B cell (primary cell): ENCODE data around the gene METRNL. TPM values are rescaled to one million over a fixed set of nuclear protein-coding genes. Genes with fewer than 3 reads are reported as not detected.

Experiments
- ATAC-seq: fragments of 200-7000 bp; cut with Tn5 transposase; one replicate; pipeline ENCODE4 v1.10.0; 2021; ENCODE audit warnings: low read depth, mild to moderate bottlenecking, moderate number of reproducible peaks, moderate library complexity
- CTCF ChIA-PET: fragments of 350-600 bp; sonication (Branson Sonifier 250); formaldehyde crosslinking; loops from one replicate; lab custom pipeline; 2021; ENCODE audit warnings: antibody characterized with exemption, inconsistent platforms; lab: Charles Lee
- POLR2A ChIA-PET: fragments of 350-600 bp; sonication (Branson Sonifier 250); formaldehyde crosslinking; loops from one replicate; lab custom pipeline; 2021; ENCODE audit warnings: antibody characterized with exemption; lab: Charles Lee
- DNase-seq: peaks from one replicate; pipeline ENCODE4 v3.0.0; 2013
- H2AFZ ChIP-seq: 2 replicates; pipeline ENCODE4 v1.6.1; 2012; ENCODE audit warnings: mild to moderate bottlenecking, low read depth, low read length; ENCODE audit not compliant: insufficient read depth, poor library complexity, severe bottlenecking
- H3K27ac ChIP-seq, 2 donors: 1 replicate in 1 of 2; 2 replicates in 1 of 2; pipeline ENCODE4 v1.5.1; 2012 to 2013; ENCODE audit warnings: low read length in 2 of 2, mild to moderate bottlenecking in 2 of 2, moderate library complexity in 1 of 2
- H3K27me3 ChIP-seq, 4 experiments: fragments of 200-600 bp in 1 of 4; sonication (generic) in 1 of 4; replicated peaks in 1 of 4; 1 replicate in 2 of 4; 2 replicates in 2 of 4; pipeline versions ENCODE4 v1.6.1 to v1.7.0; 2013 to 2016; ENCODE audit warnings: low read length in 3 of 4, mild to moderate bottlenecking in 2 of 4, mixed read lengths in 1 of 4, moderate library complexity in 1 of 4; ENCODE audit not compliant: insufficient read depth in 4 of 4, control insufficient read depth in 3 of 4; ENCODE audit errors: control extremely low read depth in 1 of 4
- H3K36me3 ChIP-seq, 2 experiments: replicated peaks in 1 of 2; 1 replicate in 1 of 2; 2 replicates in 1 of 2; pipeline versions ENCODE4 v1.6.1 to v1.7.1; 2013; ENCODE audit warnings: low read length in 1 of 2; ENCODE audit not compliant: insufficient read depth in 2 of 2, control insufficient read depth in 1 of 2; ENCODE audit errors: control extremely low read depth in 1 of 2, extremely low read depth in 1 of 2
- H3K4me1 ChIP-seq, 2 donors: fragments of 200-600 bp in 1 of 2; sonication (generic) in 1 of 2; 1 replicate in 1 of 2; 2 replicates in 1 of 2; pipeline versions ENCODE4 v1.5.1 to v1.6.1; 2013 to 2017; ENCODE audit warnings: low read length in 2 of 2; ENCODE audit not compliant: control insufficient read depth in 2 of 2, insufficient read depth in 2 of 2
- H3K4me2 ChIP-seq: replicated peaks from 2 replicates; pipeline ENCODE3; 2012; ENCODE audit warnings: mild to moderate bottlenecking, low read depth, low read length; ENCODE audit not compliant: poor library complexity, severe bottlenecking
- H3K4me3 ChIP-seq, 5 experiments: fragments of 200-600 bp in 1 of 5; sonication (generic) in 1 of 5; 1 replicate in 3 of 5; 2 replicates in 2 of 5; pipeline versions ENCODE4 v1.5.1 to v1.7.0; 2011 to 2016; ENCODE audit warnings: low read length in 4 of 5, mild to moderate bottlenecking in 4 of 5, low read depth in 2 of 5, control low read depth in 1 of 5, moderate library complexity in 1 of 5; ENCODE audit not compliant: insufficient read depth in 1 of 5; ENCODE audit errors: control extremely low read depth in 1 of 5, extremely low read depth in 1 of 5
- H3K79me2 ChIP-seq: fragments of 200-600 bp; sonication (generic); one replicate; pipeline ENCODE4 v1.6.0; 2016; ENCODE audit warnings: low read length; ENCODE audit not compliant: control insufficient read depth, insufficient read depth
- H3K9ac ChIP-seq: fragments of 200-600 bp; sonication (generic); 2 replicates; pipeline ENCODE4 v1.6.1; 2017; ENCODE audit warnings: mild to moderate bottlenecking, low read length, moderate library complexity
- H3K9me3 ChIP-seq, 3 donors: one replicate each; pipeline versions ENCODE4 v1.6.1 to v1.7.1; 2013; ENCODE audit warnings: low read length in 2 of 3; ENCODE audit not compliant: control insufficient read depth in 2 of 3, insufficient read depth in 1 of 3; ENCODE audit errors: control extremely low read depth in 1 of 3
- H4K20me1 ChIP-seq: 2 replicates; pipeline ENCODE4 v1.6.0; 2012; ENCODE audit warnings: mild to moderate bottlenecking, low read length; ENCODE audit not compliant: insufficient read depth, control insufficient read depth, poor library complexity, severe bottlenecking
- H3K27ac Mint-ChIP-seq: one replicate; pipeline ENCODE4 v1.8.0; 2021; ENCODE audit warnings: mixed read lengths
- H3K27me3 Mint-ChIP-seq: one replicate; pipeline ENCODE4 v1.8.0; 2021; ENCODE audit warnings: mixed read lengths
- H3K4me1 Mint-ChIP-seq: one replicate; pipeline ENCODE4 v1.8.0; 2021; ENCODE audit warnings: mixed read lengths
- H3K4me3 Mint-ChIP-seq: one replicate; pipeline ENCODE4 v1.8.0; 2021; ENCODE audit warnings: mixed read lengths
- H3K9me3 Mint-ChIP-seq: one replicate; pipeline ENCODE4 v1.8.0; 2022; ENCODE audit warnings: mixed read lengths; ENCODE audit not compliant: insufficient read depth
- EZH2 ChIP-seq: IDR thresholded peaks from 2 replicates; pipeline ENCODE4 v1.6.1; 2012; ENCODE audit warnings: borderline replicate concordance, low read depth, mild to moderate bottlenecking, moderate library complexity, low read length; ENCODE audit not compliant: insufficient read depth, poor library complexity, severe bottlenecking
- WGBS: methylation state at CpG from one replicate; pipeline ENCODE4 v1.1.5; 2013; ENCODE audit warnings: missing lambda C conversion rate; ENCODE audit not compliant: insufficient coverage; 5-methylcytosine and 5-hydroxymethylcytosine counted together
- intact Hi-C: fragments of 100-400 bp; cut with micrococcal nuclease; formaldehyde crosslinking; loops from one replicate; pipeline ENCODE4 v1.10.0; 2022
- polyA plus RNA-seq: library from polyadenylated mRNA; depleted of rRNA; stranded (reverse); fragments of >200 nt; gene quantifications from 2 replicates; pipeline ENCODE4 v1.2.3, GENCODE V29; 2012
- total RNA-seq, 2 donors: library from RNA; stranded (reverse); fragments of 120-200 nt in 1 of 2; gene quantifications; 1 replicate in 1 of 2; 2 replicates in 1 of 2; pipeline versions ENCODE4 v1.2.3 to v1.2.4, GENCODE V29; 2013 to 2022
- TF ChIP-seq, protein P1 (sequence below): fragments of 200-600 bp; IDR thresholded peaks from one replicate; pipeline ENCODE4 v1.8.0; 2022; ENCODE audit warnings: antibody characterized with exemption, mild to moderate bottlenecking

The METRNL gene
- total and polyA plus RNA-seq, 2 donors (not counting 1 experiment from before 2014, with no cell fraction given), result 11.8 to 18.4 TPM

DNA sequence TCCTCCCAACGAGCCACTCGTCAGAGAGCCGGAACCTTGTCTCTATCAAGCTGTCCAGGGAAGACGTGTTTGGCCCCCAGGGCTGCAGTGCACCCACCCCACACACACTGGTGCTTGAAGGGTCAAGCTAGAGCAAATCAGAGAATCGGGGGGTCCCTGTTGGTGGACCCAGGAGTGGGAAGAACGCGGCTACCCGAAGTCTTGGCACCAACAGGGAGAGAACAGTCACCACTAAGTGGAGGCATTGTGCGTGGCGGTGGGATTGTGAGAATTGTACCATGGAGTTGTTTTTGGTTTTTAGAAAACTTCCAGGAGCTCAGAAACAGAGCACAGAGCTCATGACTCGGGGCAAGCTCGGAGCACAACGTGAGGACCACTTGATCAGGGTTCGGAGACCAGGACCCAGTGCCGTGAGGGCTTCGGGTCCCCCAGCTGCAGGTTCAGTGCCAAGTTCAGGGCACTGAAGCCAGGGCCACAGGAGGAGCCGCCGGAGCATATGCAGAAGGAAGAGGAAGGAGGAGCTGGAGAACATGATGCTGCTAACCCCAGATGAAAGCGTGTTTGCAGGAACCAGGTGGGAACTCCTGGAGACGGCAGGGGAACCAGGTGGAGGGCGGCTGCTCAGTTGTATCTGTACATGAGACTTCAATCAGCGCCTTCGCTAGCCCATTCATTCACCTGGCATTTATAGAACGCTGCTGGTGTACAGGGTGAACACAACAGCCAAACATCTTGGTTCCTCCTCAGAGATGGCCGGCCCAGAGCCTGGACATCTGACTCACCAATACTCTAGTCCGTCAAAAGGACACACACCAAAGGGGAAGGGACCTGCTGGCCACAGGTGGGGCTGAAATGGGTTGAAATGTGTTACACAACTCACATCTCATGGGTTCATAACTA lies 42.8 kb downstream of the METRNL start:
- H3K4me1 Mint-ChIP-seq, result peaks cover 48% of the 10 kb centered on the region

More for the DNA sequence above, 42.8 kb downstream of the METRNL start:
- Mint-ChIP-seq H3K27ac (no peak overlapping the region), H3K9me3 (no peaks in the 10 kb centered on the region), H3K4me3 (no peak overlapping the region), H3K27me3 (peaks cover 40% of the 10 kb centered on the region)
- H3K9me3 ChIP-seq, result peaks cover 0 to 4% (median 0%) of the 10 kb centered on the region in 3 donors
- intact Hi-C loops, result no loop called here
- TF ChIP-seq EZH2, result no peak
- TF ChIP-seq, protein P1, sequence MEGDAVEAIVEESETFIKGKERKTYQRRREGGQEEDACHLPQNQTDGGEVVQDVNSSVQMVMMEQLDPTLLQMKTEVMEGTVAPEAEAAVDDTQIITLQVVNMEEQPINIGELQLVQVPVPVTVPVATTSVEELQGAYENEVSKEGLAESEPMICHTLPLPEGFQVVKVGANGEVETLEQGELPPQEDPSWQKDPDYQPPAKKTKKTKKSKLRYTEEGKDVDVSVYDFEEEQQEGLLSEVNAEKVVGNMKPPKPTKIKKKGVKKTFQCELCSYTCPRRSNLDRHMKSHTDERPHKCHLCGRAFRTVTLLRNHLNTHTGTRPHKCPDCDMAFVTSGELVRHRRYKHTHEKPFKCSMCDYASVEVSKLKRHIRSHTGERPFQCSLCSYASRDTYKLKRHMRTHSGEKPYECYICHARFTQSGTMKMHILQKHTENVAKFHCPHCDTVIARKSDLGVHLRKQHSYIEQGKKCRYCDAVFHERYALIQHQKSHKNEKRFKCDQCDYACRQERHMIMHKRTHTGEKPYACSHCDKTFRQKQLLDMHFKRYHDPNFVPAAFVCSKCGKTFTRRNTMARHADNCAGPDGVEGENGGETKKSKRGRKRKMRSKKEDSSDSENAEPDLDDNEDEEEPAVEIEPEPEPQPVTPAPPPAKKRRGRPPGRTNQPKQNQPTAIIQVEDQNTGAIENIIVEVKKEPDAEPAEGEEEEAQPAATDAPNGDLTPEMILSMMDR, result no peak
- peaks cover 0 to 52% (median 14%) of the 10 kb centered on the region in 4 experiments for H3K27me3 ChIP-seq
- no peaks in the 10 kb centered on the region for H4K20me1 ChIP-seq
- no peak overlapping the region for H2AFZ ChIP-seq
- H3K79me2 ChIP-seq, result no peaks in the 10 kb centered on the region
- DNase-seq (no peak), ATAC-seq (no peak)
- H3K4me2 ChIP-seq, result peak overlapping the region; percentile 20
- H3K4me1 ChIP-seq, result peaks cover 28 to 38% of the 10 kb centered on the region in 2 donors
- CTCF ChIA-PET, result no interaction called here
- no peak overlapping the region for H3K27ac ChIP-seq
- WGBS, result 79% methylated on average over 22 of the region's 26 CpGs
- POLR2A ChIA-PET, result interaction anchor here (0.6 kb wide), 1 partner anchor 440 kb away, joined by 3 read pairs; no protein-coding TSS in a partner anchor
- no peak overlapping the region for H3K4me3 ChIP-seq
- H3K9ac ChIP-seq, result no peak overlapping the region
- no peaks in the 10 kb centered on the region for H3K36me3 ChIP-seq
